GM18909 (cell line): ENCODE results near the gene SPOCK1.
"Not testable (repeated sequence)": the region's sequence is repeated elsewhere in the genome, so short reads cannot be mapped to it uniquely, and the experiment has no call there.

Source experiments
- ATAC-seq: cut with Tn5 transposase; IDR thresholded peaks from one replicate; pipeline ENCODE4 v1.9.1; 2021; ENCODE audit warnings: mild to moderate bottlenecking; ENCODE audit not compliant: unreplicated experiment, poor library complexity

The SPOCK1 gene

GRCh38 chr5:137402436-137403187 is 96.5 kb downstream of the SPOCK1 start:
- no peak for ATAC-seq

- no peak for ATAC-seq
Observed at GRCh38 chr5:137401946-137402345, 97.2 kb downstream of the SPOCK1 start.

- ATAC-seq, result no peak
Observed at GRCh38 chr5:137400571-137400970, 98.6 kb downstream of the SPOCK1 start.

- no peak for ATAC-seq
Observed at GRCh38 chr5:137399911-137400310, 99.2 kb downstream of the SPOCK1 start.

GRCh38 chr5:137398751-137399150 is 100.4 kb downstream of the SPOCK1 start:
- no peak for ATAC-seq

GRCh38 chr5:137398154-137398553 is 101.0 kb downstream of the SPOCK1 start:
- ATAC-seq, result no peak

- no peak for ATAC-seq
Observed at GRCh38 chr5:137395011-137395755, 103.9 kb downstream of the SPOCK1 start.

- ATAC-seq, result no peak
Observed at GRCh38 chr5:137394380-137394779, 104.7 kb downstream of the SPOCK1 start.

GRCh38 chr5:137393196-137393993 is 105.7 kb downstream of the SPOCK1 start:
- ATAC-seq, result no peak

- no peak for ATAC-seq
Observed at GRCh38 chr5:137392261-137392660, 106.9 kb downstream of the SPOCK1 start.

- ATAC-seq, result not testable (repeated sequence)
Observed at GRCh38 chr5:137391044-137391443, 108.1 kb downstream of the SPOCK1 start.

- ATAC-seq, result no peak
Observed at GRCh38 chr5:137389042-137389441, 110.1 kb downstream of the SPOCK1 start.

GRCh38 chr5:137385064-137385463 is 114.1 kb downstream of the SPOCK1 start:
- no peak for ATAC-seq

- ATAC-seq, result no peak
Observed at GRCh38 chr5:137383909-137384308, 115.2 kb downstream of the SPOCK1 start.

- ATAC-seq, result no peak
Observed at GRCh38 chr5:137381555-137381954, 117.6 kb downstream of the SPOCK1 start.

GRCh38 chr5:137379555-137380286 is 119.4 kb downstream of the SPOCK1 start:
- ATAC-seq, result no peak

- ATAC-seq, result no peak
Observed at GRCh38 chr5:137375741-137376526, 123.2 kb downstream of the SPOCK1 start.

GRCh38 chr5:137374110-137374714 is 124.9 kb downstream of the SPOCK1 start:
- no peak for ATAC-seq

- no peak for ATAC-seq
Observed at GRCh38 chr5:137372773-137373160, 126.4 kb downstream of the SPOCK1 start.
